K562 (cell line): Measurements from ENCODE around the gene ISG20L2. TPM values are rescaled to one million over a fixed set of nuclear protein-coding genes. Genes with fewer than 3 reads are reported as not detected.

ENCODE experiments used
- CC2D1A ChIP-seq: fragments of 450-650 bp; IDR thresholded peaks from 2 replicates; pipeline ENCODE4 v1.6.1; 2017; ENCODE audit warnings: mild to moderate bottlenecking
- CTCF ChIP-seq, 3 experiments: IDR thresholded peaks in 2 of 3; conservative IDR thresholded peaks in 1 of 3; 2 replicates each; pipeline ENCODE4 v1.5.1; 2011 to 2012; ENCODE audit warnings: low read length in 3 of 3, mild to moderate bottlenecking in 3 of 3, control low read depth in 2 of 3, improper control_type of control experiment in 1 of 3, inconsistent platforms in 1 of 3, low read depth in 1 of 3, mixed read lengths in 1 of 3, moderate library complexity in 1 of 3; ENCODE audit not compliant: insufficient read depth in 2 of 3
- KLF10 ChIP-seq: fragments of 250-450 bp; sonication (Bioruptor Pico); IDR thresholded peaks from 2 replicates; pipeline ENCODE4 v1.6.1; 2021; ENCODE audit warnings: matching md5 sums
- MTA3 ChIP-seq: fragments of 450-650 bp; formaldehyde crosslinking; IDR thresholded peaks from 2 replicates; pipeline ENCODE4 v1.6.1; 2017; ENCODE audit warnings: mild to moderate bottlenecking, borderline replicate concordance
- NR1H2 ChIP-seq: sonication (generic); formaldehyde crosslinking; IDR thresholded peaks from 2 replicates; pipeline ENCODE4 v1.4.0; 2020; ENCODE audit warnings: mild to moderate bottlenecking, missing genetic modification reagents
- PHB ChIP-seq: fragments of 250-450 bp; sonication (Bioruptor Pico); IDR thresholded peaks from 2 replicates; pipeline ENCODE4 v1.5.0; 2021
- RCOR1 ChIP-seq, 2 experiments: IDR thresholded peaks; 2 replicates each; pipeline ENCODE4 v1.6.1; 2012; ENCODE audit warnings: low read depth in 2 of 2, low read length in 2 of 2, borderline replicate concordance in 1 of 2, improper control_type of control experiment in 1 of 2
- SNIP1 ChIP-seq: fragments of 450-650 bp; IDR thresholded peaks from 2 replicates; pipeline ENCODE4 v1.7.1; 2017; ENCODE audit warnings: low read depth, mild to moderate bottlenecking
- SREBF1 ChIP-seq: fragments of 150-350 bp; IDR thresholded peaks from 2 replicates; pipeline ENCODE4 v1.6.1; 2014; ENCODE audit warnings: antibody characterized with exemption, low read depth, low read length, borderline replicate concordance
- ZBTB40 ChIP-seq, 2 experiments: fragments of 450-650 bp in 1 of 2; sonication (generic) in 1 of 2; formaldehyde crosslinking in 1 of 2; IDR thresholded peaks; 2 replicates each; pipeline versions ENCODE4 v1.7.1 to v1.9.0; 2016 to 2022; ENCODE audit warnings: inconsistent platforms in 1 of 2, mild to moderate bottlenecking in 1 of 2, missing genetic modification reagents in 1 of 2
- ZNF644 ChIP-seq: fragments of 200-800 bp; sonication (Bioruptor generic); IDR thresholded peaks from 2 replicates; pipeline ENCODE4 v1.6.1; 2016; ENCODE audit warnings: low read depth, missing genetic modification characterization, missing compliant biosample characterization
- polyA plus RNA-seq, 8 experiments: library from polyadenylated mRNA; depleted of rRNA in 4 of 8; stranded (reverse) in 5 of 8; unstranded in 3 of 8; fragments of >200 nt; fragmentation: Nextera tagmentation in 2 of 8; fragmentation: Illumina TruSeq in 1 of 8; extraction: Ambion mirVana in 2 of 8; extraction: Trizol in 1 of 8; gene quantifications; 2 replicates each; pipeline versions ENCODE4 v1.2.1 to v1.2.3, GENCODE V29; 2011 to 2014; ENCODE audit warnings: inconsistent platforms in 1 of 8, missing spikeins in 1 of 8
- total RNA-seq, 7 experiments: library from RNA; depleted of rRNA in 6 of 7; stranded (reverse); fragments of >200 nt in 6 of 7; fragmentation: Illumina TruSeq in 2 of 7; extraction: Trizol in 2 of 7; gene quantifications; 2 replicates each; pipeline versions ENCODE4 v1.2.1 to v1.2.3, GENCODE V29; 2011 to 2021; ENCODE audit warnings: low replicate concordance in 1 of 7
- TF ChIP-seq, protein P1 (sequence below): sonication (generic); formaldehyde crosslinking; IDR thresholded peaks from 2 replicates; pipeline ENCODE4 v1.5.0; 2020; ENCODE audit warnings: missing genetic modification reagents
- TF ChIP-seq, protein P2 (sequence below): fragments of 450-650 bp; IDR thresholded peaks from 2 replicates; pipeline ENCODE4 v1.7.0; 2016; ENCODE audit warnings: borderline replicate concordance

Gene ISG20L2
- total and polyA plus RNA-seq, 9 of the 15 experiments (the other 6 are each of a cell fraction or from before 2014, with no cell fraction given), result 21.3 to 130 (median 50.3) TPM

GRCh38 chr1:156767101-156767878 is 38.7 kb upstream of the ISG20L2 start, which contains the start of gene PRCC (continued):
- peak; percentile 87 for TF ChIP-seq ZBTB40 (IDR thresholded peaks at IDR 0.05)
- TF ChIP-seq ZBTB40 (CRISPR knock-in tag; IDR thresholded peaks at IDR 0.05), result no peak
- TF ChIP-seq NR1H2 (CRISPR knock-in tag), result no peak
- peak in 1 of 3 experiments; percentile 19; a peak in 2 of 6 replicates for TF ChIP-seq CTCF (IDR thresholded peaks at IDR 0.05 in 2 of 3, conservative IDR thresholded peaks at IDR 0.05 in 1 of 3; ENCODE audit: insufficient read depth in 2 of 3, low read depth in 1 of 3, low read length in 3 of 3)
- peak; percentile 40; the same call in 1 of the 2 replicates for TF ChIP-seq MTA3
- TF ChIP-seq, protein P1, sequence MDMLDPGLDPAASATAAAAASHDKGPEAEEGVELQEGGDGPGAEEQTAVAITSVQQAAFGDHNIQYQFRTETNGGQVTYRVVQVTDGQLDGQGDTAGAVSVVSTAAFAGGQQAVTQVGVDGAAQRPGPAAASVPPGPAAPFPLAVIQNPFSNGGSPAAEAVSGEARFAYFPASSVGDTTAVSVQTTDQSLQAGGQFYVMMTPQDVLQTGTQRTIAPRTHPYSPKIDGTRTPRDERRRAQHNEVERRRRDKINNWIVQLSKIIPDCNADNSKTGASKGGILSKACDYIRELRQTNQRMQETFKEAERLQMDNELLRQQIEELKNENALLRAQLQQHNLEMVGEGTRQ (CRISPR knock-in tag), result no peak
- no peak for TF ChIP-seq SNIP1
- TF ChIP-seq PHB (CRISPR knock-in tag), result no peak
- TF ChIP-seq, protein P2, sequence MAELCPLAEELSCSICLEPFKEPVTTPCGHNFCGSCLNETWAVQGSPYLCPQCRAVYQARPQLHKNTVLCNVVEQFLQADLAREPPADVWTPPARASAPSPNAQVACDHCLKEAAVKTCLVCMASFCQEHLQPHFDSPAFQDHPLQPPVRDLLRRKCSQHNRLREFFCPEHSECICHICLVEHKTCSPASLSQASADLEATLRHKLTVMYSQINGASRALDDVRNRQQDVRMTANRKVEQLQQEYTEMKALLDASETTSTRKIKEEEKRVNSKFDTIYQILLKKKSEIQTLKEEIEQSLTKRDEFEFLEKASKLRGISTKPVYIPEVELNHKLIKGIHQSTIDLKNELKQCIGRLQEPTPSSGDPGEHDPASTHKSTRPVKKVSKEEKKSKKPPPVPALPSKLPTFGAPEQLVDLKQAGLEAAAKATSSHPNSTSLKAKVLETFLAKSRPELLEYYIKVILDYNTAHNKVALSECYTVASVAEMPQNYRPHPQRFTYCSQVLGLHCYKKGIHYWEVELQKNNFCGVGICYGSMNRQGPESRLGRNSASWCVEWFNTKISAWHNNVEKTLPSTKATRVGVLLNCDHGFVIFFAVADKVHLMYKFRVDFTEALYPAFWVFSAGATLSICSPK, result no peak
- TF ChIP-seq CC2D1A, result no peak
- peak; percentile 23 to 41; a peak in 2 of 4 replicates for TF ChIP-seq RCOR1 (IDR thresholded peaks at IDR 0.05; ENCODE audit: borderline replicate concordance in 1 of 2, low read depth in 2 of 2, low read length in 2 of 2)
- TF ChIP-seq KLF10 (CRISPR knock-in tag), result no peak
- TF ChIP-seq ZNF644 (tag), result peak; percentile 99
- TF ChIP-seq SREBF1, result peak; percentile 81; the same call in 1 of the 2 replicates
